Measurements from ENCODE around the gene XPA.
"Not testable (repeated sequence)": the region's sequence is repeated elsewhere in the genome, so short reads cannot be mapped to it uniquely, and the experiment has no call there.

XPA gene

DNA sequence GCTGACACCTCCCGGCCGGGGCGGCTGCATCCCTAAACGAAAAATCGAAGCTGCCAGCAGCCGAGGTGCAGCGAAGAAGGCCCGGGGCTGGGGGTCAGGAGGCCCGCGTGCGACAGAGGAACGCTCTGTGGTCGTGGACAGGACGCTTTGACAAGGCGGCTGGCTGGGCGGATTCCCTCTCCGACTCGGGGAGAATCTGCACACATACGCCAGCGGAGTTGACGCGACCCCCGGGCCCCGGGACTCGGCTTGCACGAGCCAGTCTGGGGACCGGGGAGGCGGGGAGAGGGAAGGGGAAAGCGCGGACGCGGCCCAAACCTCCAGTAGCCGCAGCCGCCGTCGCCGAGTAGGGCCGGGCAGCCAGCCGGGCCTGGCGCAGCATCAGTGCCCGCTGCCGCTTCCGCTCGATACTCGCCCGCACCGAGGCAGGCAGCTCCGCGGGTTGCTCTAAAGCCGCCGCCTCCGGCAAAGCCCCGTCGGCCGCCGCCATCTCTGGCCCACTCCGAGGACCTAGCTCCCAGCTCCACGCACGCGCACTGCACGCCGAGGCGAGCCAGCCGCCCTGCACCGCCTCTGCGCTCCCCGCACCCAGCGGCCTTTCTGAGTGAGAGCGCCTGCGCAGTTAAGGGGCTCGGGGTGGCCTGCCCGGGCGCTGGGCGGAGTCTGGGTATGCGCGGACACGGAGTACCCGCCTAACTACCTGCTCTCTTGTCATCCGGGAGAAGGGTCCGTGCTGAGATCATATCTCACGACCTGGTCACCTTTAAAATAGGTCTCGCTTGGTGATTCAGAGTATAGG, at the start of gene XPA:
Gene XPA (minus strand): TSS at position 538 of the 799 bp plus-strand sequence. CDS start 48 bp downstream, at position 490.
- H3K27ac ChIP-seq (ENCODE audit: low read depth, low read length), result peak within 1 kb of the TSS; percentile 38; the same call in 1 of the 2 replicates
- H2AFZ ChIP-seq (ENCODE audit: low read length, unreplicated experiment), result peak within 1 kb of the TSS; percentile 70
- peaks cover 34% of the 10 kb centered on the region for H3K4me1 ChIP-seq (ENCODE audit: control insufficient read depth, insufficient read depth, low read length, unreplicated experiment)

DNA sequence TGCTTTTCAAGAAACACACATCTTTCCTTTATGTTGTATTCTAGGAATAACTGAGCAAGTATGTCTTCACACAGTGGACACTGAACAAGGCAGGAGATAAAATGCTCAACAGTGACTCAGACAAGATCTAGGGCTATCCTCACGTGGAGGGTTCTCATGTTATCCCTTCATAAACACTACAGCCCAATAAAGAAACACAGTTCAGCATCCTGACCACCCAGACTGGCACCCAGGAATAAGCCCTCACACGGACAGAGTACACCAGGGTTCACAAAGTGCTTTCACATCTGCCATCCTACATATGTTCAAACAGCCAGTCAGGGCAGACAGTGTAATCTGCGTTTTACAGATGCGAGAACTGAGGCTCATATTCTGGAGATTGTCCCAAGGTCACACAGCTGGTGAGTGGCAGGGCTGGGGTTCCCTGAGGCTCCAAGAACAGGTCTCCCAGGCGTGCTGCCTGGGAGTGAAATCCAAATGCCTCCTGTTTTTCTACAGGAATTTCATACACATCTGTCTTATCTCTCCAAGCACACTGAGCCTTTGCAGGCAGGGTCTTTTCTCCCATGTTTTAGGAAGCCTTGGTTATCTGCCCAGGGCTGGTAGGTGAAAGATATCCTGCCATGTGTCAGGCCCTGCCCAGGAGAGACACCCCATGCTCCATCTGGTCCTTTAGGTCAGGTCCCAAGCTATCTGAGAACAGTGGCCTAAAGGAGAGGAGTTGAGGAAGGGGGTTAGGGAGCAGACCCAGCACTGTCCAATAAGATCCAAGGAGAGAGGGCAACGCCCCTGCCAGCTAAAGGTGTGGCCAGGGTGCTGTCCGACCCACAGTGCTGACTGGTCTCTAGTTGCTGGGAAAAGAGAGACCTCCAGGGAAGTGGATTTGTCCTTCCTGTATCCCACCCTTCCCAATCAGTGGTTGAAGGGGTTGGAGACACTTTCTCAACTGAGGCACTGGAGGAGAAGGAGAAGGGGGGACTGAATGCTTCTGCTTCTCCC, 47.9 kb upstream of the XPA start:
- Histone ChIP-seq H3K79me2 (ENCODE audit: control insufficient read depth, insufficient read depth, low read length, unreplicated experiment) (no peaks in the 10 kb centered on the region), H2AFZ (ENCODE audit: low read length, unreplicated experiment) (no peak overlapping the region), H3K4me1 (ENCODE audit: control insufficient read depth, insufficient read depth, low read length, unreplicated experiment) (peaks cover 7% of the 10 kb centered on the region), H3K4me3 (ENCODE audit: low read depth, low read length) (no peak overlapping the region), H3K27ac (ENCODE audit: low read depth, low read length) (no peak overlapping the region), H3K36me3 (ENCODE audit: insufficient read depth, low read length) (no peaks in the 10 kb centered on the region), H3K27me3 (ENCODE audit: insufficient read depth, low read length) (peaks cover 96% of the 10 kb centered on the region)

More for the DNA sequence above, at the start of gene XPA:
- no peaks in the 10 kb centered on the region for H3K27me3 ChIP-seq (ENCODE audit: insufficient read depth, low read length)
- H3K79me2 ChIP-seq (ENCODE audit: control insufficient read depth, insufficient read depth, low read length, unreplicated experiment), result peaks cover 36% of the 10 kb centered on the region
- peak within 1 kb of the TSS; percentile 92 for H3K4me3 ChIP-seq (ENCODE audit: low read depth, low read length)
- H3K36me3 ChIP-seq (ENCODE audit: insufficient read depth, low read length), result peaks cover 4% of the 10 kb centered on the region; the same call in 1 of the 2 replicates

DNA sequence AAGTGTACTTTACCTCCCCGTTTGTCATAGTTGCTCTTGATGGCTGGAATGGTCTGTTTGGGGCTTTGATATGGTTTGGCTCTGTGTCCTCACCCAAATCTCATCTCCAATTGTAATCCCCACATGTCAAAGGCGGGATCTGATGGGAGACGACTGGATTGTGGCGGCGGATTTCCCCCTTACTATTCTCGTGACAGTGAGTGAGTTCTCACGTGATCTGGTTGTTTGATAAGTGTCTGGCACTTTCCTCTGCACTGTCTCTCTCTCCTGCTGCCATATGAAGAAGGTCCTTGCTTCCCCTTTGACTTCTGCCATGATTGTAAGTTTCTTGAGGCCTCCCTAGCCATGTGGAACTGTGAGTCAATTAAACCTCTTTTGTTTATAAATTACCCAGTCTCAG, 46.9 kb upstream of the XPA start:
- H3K27me3 ChIP-seq (ENCODE audit: insufficient read depth, low read length), result peaks cover 98% of the 10 kb centered on the region
- not testable (repeated sequence) for H2AFZ ChIP-seq (ENCODE audit: low read length, unreplicated experiment)

DNA sequence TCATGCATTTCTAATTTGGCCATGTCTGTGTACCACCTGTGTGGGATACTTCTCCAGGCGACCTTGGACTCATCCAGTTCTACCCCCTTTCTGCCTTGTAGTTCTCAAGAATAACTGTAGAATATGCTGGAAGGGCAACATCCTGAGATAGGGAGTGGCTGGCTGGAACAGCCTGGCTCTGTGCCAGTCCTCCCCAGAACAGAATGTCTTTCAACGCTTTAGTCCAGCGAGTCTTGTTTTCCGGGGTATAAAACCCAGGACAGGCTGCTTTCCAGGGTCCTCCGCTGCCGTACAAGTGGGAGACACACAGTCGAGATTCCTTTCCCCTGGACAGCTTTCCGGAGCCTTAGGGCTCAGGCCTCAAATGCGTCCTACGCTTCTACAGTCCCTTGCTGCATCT, 45.4 kb upstream of the XPA start:
- Histone ChIP-seq H3K4me1 (ENCODE audit: control insufficient read depth, insufficient read depth, low read length, unreplicated experiment) (peaks cover 7% of the 10 kb centered on the region), H3K4me3 (ENCODE audit: low read depth, low read length) (no peak overlapping the region), H3K36me3 (ENCODE audit: insufficient read depth, low read length) (no peaks in the 10 kb centered on the region), H3K27ac (ENCODE audit: low read depth, low read length) (no peak overlapping the region), H2AFZ (ENCODE audit: low read length, unreplicated experiment) (no peak overlapping the region), H3K79me2 (ENCODE audit: control insufficient read depth, insufficient read depth, low read length, unreplicated experiment) (no peaks in the 10 kb centered on the region), H3K27me3 (ENCODE audit: insufficient read depth, low read length) (peaks cover 89% of the 10 kb centered on the region)

More for the DNA sequence above, 46.9 kb upstream of the XPA start:
- not testable (repeated sequence) for H3K79me2 ChIP-seq (ENCODE audit: control insufficient read depth, insufficient read depth, low read length, unreplicated experiment); H3K27ac ChIP-seq (ENCODE audit: low read depth, low read length); H3K36me3 ChIP-seq (ENCODE audit: insufficient read depth, low read length); H3K4me3 ChIP-seq (ENCODE audit: low read depth, low read length); H3K4me1 ChIP-seq (ENCODE audit: control insufficient read depth, insufficient read depth, low read length, unreplicated experiment)

DNA sequence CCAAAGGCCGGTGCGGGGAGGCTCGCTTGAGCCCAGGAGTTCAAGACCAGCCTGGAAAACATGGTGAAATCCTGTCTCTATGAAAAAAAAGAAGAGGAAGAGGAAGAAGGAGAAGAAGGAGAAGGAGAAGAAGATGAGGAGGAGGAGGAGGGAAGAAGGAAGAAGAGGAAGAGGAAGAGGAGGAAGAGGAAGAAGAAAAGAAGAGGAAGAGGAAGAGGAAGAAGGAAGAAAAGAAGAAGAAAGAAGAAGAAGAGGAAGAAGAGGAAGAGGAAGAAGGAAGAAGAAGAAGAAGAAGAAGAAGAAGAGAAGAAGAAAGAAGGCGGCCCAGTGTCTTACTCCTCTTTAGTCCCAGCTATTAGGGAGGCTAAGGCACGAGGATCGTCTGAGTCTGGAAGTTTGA, 44.8 kb upstream of the XPA start:
- Histone ChIP-seq H3K27ac (ENCODE audit: low read depth, low read length) (no peak overlapping the region), H2AFZ (ENCODE audit: low read length, unreplicated experiment) (no peak overlapping the region), H3K36me3 (ENCODE audit: insufficient read depth, low read length) (no peaks in the 10 kb centered on the region), H3K27me3 (ENCODE audit: insufficient read depth, low read length) (peaks cover 89% of the 10 kb centered on the region), H3K79me2 (ENCODE audit: control insufficient read depth, insufficient read depth, low read length, unreplicated experiment) (no peaks in the 10 kb centered on the region), H3K4me1 (ENCODE audit: control insufficient read depth, insufficient read depth, low read length, unreplicated experiment) (peaks cover 7% of the 10 kb centered on the region), H3K4me3 (ENCODE audit: low read depth, low read length) (peak overlapping the region; percentile 69; the same call in 1 of the 2 replicates)

DNA sequence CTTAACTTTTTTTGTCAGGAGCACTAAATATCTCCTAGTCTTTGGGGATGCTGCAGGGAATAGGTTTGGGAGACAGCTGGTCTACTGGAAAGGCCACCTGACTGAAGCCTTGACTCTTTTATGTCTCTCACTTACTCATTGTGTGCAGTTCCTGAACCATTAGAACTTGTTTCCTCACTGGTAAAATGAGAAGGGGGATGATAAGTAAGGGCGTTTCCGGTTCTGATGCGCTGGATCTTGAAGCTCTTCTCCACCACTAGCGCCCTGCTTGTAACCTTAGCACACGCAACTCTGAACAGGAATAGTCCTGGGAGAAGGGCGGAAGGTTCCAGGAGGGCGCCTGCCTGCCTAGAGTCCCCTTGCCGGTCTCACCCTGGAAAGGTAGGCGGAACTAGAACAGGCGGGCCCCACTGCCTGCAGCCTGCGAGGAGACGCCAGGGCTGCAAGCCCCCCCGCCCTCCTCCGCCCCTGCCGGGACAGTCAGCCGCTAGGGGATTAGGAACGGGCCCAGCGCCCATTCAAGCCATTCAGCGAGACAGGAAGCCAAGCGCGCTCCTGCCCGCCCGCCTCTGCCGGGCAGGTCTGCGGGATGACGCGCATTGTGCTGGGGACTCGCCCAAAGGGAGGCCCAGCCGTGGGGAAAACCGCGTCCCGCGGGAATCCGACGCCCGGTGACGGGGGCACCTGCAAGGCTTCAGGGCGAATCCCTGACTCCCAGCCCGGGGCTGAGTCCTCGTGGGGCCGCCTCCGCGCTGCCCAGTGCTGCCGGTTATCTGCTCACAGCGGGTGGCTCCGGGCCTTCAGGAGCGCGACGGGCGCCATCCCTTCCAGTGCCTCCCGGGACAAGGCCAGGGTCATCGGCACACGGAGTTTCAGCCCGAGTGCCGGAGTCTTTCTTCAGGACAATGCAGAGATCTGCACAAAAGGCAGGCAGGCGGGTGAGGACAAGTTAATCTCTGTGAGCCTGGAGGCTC, 44.0 kb upstream of the XPA start:
- H3K27me3 ChIP-seq (ENCODE audit: insufficient read depth, low read length), result peaks cover 90% of the 10 kb centered on the region
- H3K27ac ChIP-seq (ENCODE audit: low read depth, low read length), result no peak overlapping the region
- H3K4me1 ChIP-seq (ENCODE audit: control insufficient read depth, insufficient read depth, low read length, unreplicated experiment), result peaks cover 7% of the 10 kb centered on the region
- H2AFZ ChIP-seq (ENCODE audit: low read length, unreplicated experiment), result peak overlapping the region; percentile 90
- no peaks in the 10 kb centered on the region for H3K36me3 ChIP-seq (ENCODE audit: insufficient read depth, low read length)
- H3K4me3 ChIP-seq (ENCODE audit: low read depth, low read length), result peak overlapping the region; percentile 69
- no peaks in the 10 kb centered on the region for H3K79me2 ChIP-seq (ENCODE audit: control insufficient read depth, insufficient read depth, low read length, unreplicated experiment)

DNA sequence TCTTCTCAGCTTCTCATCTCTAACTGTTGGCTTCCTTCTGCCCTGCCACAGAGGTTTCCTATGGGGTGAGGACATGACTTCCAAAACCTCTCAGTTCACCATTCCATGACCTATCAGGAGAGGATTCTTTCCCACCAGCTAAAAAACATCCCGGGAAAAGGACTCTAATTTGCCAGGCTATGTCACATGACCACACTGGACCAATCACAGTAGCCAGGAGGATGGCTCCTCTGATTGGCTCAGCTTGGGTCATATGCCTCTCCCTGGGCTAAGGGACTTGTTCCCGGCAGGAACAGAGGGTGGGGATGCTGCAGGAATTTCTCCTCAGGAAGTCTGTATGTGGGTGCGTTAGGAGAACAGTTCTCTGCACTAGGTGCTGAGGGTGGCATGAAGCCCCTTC, 40.3 kb upstream of the XPA start:
- H3K27ac ChIP-seq (ENCODE audit: low read depth, low read length), result no peak overlapping the region
- no peaks in the 10 kb centered on the region for H3K79me2 ChIP-seq (ENCODE audit: control insufficient read depth, insufficient read depth, low read length, unreplicated experiment)
- no peaks in the 10 kb centered on the region for H3K36me3 ChIP-seq (ENCODE audit: insufficient read depth, low read length)
- no peak overlapping the region for H3K4me3 ChIP-seq (ENCODE audit: low read depth, low read length)
- H3K27me3 ChIP-seq (ENCODE audit: insufficient read depth, low read length), result peaks cover 63% of the 10 kb centered on the region
- H3K4me1 ChIP-seq (ENCODE audit: control insufficient read depth, insufficient read depth, low read length, unreplicated experiment), result peaks cover 7% of the 10 kb centered on the region
- H2AFZ ChIP-seq (ENCODE audit: low read length, unreplicated experiment), result no peak overlapping the region

DNA sequence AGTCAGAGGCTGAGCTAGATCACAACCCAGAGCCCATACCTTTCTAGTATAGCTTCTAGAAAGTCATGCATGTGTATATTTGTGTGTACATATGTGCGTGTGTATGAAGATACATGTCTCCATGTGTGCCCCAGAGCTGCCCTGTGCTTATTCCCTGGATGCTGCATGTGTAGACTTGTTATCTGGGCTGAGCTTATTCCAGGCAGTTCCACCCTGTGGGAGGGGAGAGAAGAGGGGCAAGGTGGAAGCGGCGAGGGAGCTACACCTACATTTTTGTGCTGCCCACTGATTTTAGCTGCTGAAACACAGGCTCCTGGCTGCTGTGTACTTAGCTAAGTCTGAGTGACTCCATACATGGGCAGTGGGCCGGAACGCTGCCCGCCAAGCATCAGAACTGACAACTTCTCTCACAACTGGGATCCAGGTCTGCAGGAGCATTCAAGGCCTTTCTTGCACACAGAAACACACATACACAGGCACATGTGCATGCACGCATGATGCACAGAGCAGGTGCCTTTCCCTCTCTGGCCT, 38.0 kb upstream of the XPA start:
- H3K4me1 ChIP-seq (ENCODE audit: control insufficient read depth, insufficient read depth, low read length, unreplicated experiment), result no peaks in the 10 kb centered on the region
- H3K36me3 ChIP-seq (ENCODE audit: insufficient read depth, low read length), result no peaks in the 10 kb centered on the region
- no peak overlapping the region for H3K27ac ChIP-seq (ENCODE audit: low read depth, low read length)
- peaks cover 48% of the 10 kb centered on the region for H3K27me3 ChIP-seq (ENCODE audit: insufficient read depth, low read length)
- H2AFZ ChIP-seq (ENCODE audit: low read length, unreplicated experiment), result no peak overlapping the region
- no peak overlapping the region for H3K4me3 ChIP-seq (ENCODE audit: low read depth, low read length)
- H3K79me2 ChIP-seq (ENCODE audit: control insufficient read depth, insufficient read depth, low read length, unreplicated experiment), result no peaks in the 10 kb centered on the region

DNA sequence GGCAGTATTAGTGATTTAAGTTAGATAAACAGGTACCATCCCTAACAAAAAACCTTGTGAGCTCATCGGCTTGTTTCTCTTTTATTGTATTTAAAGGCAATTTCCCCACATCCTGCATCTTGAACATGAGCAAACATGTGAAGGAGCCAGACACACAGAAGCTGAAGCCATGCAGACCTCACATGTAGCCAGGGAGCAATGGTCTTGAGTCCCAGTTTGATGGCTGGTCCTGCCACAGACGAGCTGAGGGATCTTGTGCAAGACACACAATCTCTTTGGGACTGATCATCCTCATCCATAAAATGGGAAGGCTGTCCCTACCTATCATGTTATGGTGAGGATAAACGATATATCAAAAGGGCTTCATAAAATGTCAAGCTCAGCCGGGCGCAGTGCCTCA, 29.6 kb upstream of the XPA start:
- no peaks in the 10 kb centered on the region for H3K79me2 ChIP-seq (ENCODE audit: control insufficient read depth, insufficient read depth, low read length, unreplicated experiment)
- peaks cover 45% of the 10 kb centered on the region for H3K27me3 ChIP-seq (ENCODE audit: insufficient read depth, low read length)
- H3K36me3 ChIP-seq (ENCODE audit: insufficient read depth, low read length), result no peaks in the 10 kb centered on the region
- no peak overlapping the region for H3K4me3 ChIP-seq (ENCODE audit: low read depth, low read length)
- H3K4me1 ChIP-seq (ENCODE audit: control insufficient read depth, insufficient read depth, low read length, unreplicated experiment), result no peaks in the 10 kb centered on the region
- H3K27ac ChIP-seq (ENCODE audit: low read depth, low read length), result no peak overlapping the region
- no peak overlapping the region for H2AFZ ChIP-seq (ENCODE audit: low read length, unreplicated experiment)
